IMR-90 (cell line): ENCODE results near the gene DDX3Y.

Source experiments
- BHLHE40 ChIP-seq: fragments of 150-350 bp; IDR thresholded peaks from 2 replicates; pipeline ENCODE4 v1.6.1; 2016; ENCODE audit warnings: mild to moderate bottlenecking, low read depth, low read length
- CHD1 ChIP-seq: IDR thresholded peaks from 2 replicates; pipeline ENCODE4 v1.6.1; 2012; ENCODE audit warnings: low read depth, low read length, improper control_type of control experiment
- MAFK ChIP-seq: IDR thresholded peaks from 2 replicates; pipeline ENCODE4 v1.6.1; 2012; ENCODE audit warnings: low read depth, low read length, improper control_type of control experiment
- NFE2L2 ChIP-seq: fragments of 150-350 bp; IDR thresholded peaks from 2 replicates; pipeline ENCODE4 v1.6.1; 2016; ENCODE audit warnings: low read depth, mild to moderate bottlenecking, low read length
- POLR2A ChIP-seq: IDR thresholded peaks from 2 replicates; pipeline ENCODE4 v1.6.1; 2012; ENCODE audit warnings: mild to moderate bottlenecking, low read depth, low read length
- RFX5 ChIP-seq: IDR thresholded peaks from 2 replicates; pipeline ENCODE4 v1.8.0; 2012; ENCODE audit warnings: low read depth, mild to moderate bottlenecking, low read length, moderate library complexity
- SMC3 ChIP-seq: fragments of 150-350 bp; IDR thresholded peaks from 2 replicates; pipeline ENCODE4 v1.6.1; 2016; ENCODE audit warnings: low read depth, mild to moderate bottlenecking, antibody characterized with exemption, low read length, moderate library complexity
- TF ChIP-seq, protein P1 (sequence below): conservative IDR thresholded peaks from 2 replicates; pipeline ENCODE4 v1.5.1; 2012; ENCODE audit warnings: mild to moderate bottlenecking, low read depth, low read length, improper control_type of control experiment
- TF ChIP-seq, protein P2 (sequence below): fragments of 150-350 bp; IDR thresholded peaks from 2 replicates; pipeline ENCODE4 v1.6.1; 2016; ENCODE audit warnings: low read depth, mild to moderate bottlenecking, low read length, moderate library complexity, borderline replicate concordance

DNA sequence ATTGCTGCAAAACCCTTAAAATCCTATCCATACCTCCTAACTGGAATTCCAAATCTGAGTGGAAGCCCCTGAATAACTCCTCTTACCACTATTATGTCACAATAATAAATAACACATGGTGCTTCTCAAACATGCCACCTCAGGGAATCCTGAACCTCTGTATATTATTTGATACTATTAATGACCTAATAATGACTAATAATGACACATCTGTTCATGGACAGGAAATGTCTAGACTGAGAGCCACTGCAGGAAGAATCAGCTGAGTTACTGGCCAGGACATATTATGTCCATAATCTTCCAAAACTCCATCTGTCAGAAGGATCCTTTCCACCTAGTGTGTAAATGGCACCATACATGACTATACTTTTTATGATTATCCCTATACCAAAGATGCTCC is 7.7 kb upstream of the DDX3Y start:
- TF ChIP-seq, protein P1, sequence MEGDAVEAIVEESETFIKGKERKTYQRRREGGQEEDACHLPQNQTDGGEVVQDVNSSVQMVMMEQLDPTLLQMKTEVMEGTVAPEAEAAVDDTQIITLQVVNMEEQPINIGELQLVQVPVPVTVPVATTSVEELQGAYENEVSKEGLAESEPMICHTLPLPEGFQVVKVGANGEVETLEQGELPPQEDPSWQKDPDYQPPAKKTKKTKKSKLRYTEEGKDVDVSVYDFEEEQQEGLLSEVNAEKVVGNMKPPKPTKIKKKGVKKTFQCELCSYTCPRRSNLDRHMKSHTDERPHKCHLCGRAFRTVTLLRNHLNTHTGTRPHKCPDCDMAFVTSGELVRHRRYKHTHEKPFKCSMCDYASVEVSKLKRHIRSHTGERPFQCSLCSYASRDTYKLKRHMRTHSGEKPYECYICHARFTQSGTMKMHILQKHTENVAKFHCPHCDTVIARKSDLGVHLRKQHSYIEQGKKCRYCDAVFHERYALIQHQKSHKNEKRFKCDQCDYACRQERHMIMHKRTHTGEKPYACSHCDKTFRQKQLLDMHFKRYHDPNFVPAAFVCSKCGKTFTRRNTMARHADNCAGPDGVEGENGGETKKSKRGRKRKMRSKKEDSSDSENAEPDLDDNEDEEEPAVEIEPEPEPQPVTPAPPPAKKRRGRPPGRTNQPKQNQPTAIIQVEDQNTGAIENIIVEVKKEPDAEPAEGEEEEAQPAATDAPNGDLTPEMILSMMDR: no peak
- TF ChIP-seq RFX5 (no peak), SMC3 (no peak), NFE2L2 (no peak), POLR2A (no peak), BHLHE40 (no peak), CHD1 (no peak), MAFK (no peak)
- TF ChIP-seq, protein P2, sequence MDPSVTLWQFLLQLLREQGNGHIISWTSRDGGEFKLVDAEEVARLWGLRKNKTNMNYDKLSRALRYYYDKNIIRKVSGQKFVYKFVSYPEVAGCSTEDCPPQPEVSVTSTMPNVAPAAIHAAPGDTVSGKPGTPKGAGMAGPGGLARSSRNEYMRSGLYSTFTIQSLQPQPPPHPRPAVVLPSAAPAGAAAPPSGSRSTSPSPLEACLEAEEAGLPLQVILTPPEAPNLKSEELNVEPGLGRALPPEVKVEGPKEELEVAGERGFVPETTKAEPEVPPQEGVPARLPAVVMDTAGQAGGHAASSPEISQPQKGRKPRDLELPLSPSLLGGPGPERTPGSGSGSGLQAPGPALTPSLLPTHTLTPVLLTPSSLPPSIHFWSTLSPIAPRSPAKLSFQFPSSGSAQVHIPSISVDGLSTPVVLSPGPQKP: no peak
